Hematopoietic multipotent progenitor cell treated with erythropoietin and hydrocortisone succinate and interleukin-3 and kit ligand, for 17 days (in vitro differentiated cells): ENCODE measurements around the gene C19orf12.
"Not testable (repeated sequence)": the region's sequence is repeated elsewhere in the genome, so short reads cannot be mapped to it uniquely, and the experiment has no call there.

ENCODE experiments used
- DNase-seq: peaks from one replicate; pipeline ENCODE4 v3.0.0-alpha.2; 2015; ENCODE audit warnings: low spot score

Gene C19orf12

GRCh38 chr19:29731331-29731850 is 16.3 kb upstream of the C19orf12 start:
- DNase-seq = no peak

- no peak for DNase-seq
Observed at GRCh38 chr19:29727906-29728305, 12.8 kb upstream of the C19orf12 start.

DNA sequence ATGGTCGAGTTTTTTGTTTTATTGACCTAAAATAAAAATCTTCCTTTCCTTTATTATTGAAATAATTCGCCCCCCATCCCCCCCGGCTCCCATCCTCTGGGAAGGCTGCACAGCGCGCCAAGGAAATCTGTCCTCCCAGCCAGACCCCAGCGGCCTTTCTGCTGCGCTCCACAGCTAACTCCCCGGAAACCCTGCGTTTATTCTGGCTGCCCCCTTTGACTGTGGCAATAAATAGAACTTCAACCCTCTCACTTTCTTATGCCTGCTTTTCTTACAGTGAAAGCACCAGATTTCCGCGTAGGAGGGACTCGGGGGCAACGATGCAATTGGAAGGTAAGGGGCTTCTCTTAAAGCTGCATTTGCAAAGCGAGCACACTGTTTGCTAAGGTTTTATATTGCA is 9.7 kb upstream of the C19orf12 start:
- no peak for DNase-seq

DNA sequence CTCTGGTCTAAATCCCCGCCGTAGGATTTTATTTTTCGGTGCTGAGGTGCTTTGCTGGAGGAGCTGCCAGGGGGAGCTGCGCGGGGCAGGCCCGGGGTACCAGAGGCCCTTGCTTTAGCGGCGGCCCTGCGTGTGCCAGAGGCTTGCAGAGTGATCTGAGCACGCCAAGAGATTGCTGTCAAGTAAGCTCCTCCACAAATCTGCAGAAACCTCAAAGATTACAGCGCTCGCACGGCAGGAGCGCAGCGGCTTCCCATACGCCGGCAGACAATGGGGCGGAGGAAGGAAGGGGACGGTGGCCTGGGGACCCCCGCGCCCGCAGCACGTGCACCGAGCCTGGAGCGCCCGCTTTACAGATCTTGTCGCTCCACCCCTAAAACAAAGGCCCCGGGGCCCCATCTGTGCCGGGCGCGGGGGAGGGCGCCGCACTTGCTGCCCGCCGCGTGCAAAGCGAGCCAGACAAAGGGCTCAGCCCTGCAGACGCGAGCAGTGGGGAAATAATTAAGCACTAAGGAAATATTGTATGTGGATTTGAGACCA is 9.1 kb upstream of the C19orf12 start:
- DNase-seq = no peak

DNA sequence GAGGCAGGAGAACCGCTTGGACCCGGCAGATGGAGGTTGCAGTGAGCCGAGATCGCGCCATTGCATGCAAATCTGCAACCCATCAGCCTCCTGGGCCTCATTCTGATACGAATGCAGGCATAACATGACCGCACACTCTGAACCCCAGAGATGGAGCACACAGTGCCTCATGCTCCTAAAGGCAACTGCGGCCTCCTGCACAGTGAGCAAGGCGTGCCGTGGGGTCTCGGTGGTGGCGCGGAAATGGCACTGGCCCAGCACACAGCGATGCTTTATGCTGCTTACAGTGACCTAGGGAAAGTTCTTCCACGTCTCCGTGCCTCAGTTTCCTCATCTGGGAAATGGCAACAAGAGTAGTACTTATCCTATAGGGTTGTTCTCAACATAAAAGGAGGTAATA is 2.0 kb upstream of the C19orf12 start:
- DNase-seq = no peak

GRCh38 chr19:29715701-29716581 is 880 bp upstream of the C19orf12 start:
- DNase-seq = no peak

DNA sequence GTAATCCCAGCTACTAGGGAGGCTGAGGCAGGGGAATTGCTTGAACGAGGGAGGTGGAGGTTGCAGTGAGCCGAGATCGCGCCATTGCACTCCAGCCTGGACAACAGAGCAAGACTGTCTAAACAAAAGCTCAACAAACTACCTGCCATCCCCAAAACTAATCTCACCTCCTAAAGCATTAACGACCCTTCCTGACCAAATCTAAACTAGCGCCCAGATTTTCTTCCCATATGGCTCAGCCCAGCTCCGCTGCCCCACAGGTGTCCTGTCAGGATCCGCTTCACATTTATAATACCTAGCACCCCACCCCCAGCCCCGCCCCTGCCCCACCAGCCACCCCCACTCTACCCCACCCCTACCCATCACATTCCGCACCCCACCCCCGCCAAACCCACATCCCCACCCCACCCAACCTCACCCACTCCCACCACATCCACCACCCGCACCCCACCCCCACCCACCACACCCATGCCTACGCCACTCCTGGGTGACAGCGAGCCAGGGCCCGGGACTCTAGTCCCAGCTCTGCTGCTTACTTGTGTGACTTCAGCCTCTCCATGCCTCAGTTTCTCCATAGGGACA is 599 bp downstream of the C19orf12 start:
- DNase-seq = no peak

DNA sequence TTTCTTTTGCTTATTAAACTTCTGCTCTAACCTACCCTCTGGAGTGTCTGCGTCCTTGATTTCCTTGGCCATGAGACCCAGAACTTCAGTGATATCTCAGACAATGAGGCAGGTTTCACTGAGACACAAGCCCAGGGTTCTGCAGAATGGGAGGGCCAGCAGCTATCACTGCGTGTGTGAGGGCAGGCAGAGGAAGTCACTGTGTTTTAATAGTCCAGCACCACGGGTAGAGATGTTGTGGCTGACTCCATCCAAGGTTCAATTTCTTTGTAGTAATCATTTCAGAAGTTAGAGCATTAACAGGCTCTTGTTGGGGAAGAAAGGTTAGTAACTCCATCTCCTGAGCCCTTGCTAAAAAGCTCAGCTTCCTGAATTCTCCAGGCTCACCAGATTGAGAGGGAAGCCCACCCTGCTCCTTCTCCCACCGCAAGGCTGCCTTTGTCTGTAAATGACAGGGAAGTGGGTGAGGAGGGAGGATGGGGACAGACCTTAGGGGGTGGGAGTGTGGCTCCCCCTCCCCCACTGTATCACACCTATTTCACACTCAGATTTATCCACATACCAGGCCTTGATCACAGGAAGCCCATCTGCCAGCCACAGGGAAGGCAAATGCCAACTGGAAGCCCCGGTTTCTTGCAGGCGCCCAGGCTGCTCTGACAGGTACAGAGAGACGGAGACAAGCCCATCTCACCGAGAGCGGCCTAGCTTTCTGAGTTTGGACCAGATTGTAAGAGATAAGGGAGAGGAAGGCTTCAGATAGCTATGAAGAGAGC is 2.1 kb downstream of the C19orf12 start:
- no peak for DNase-seq

DNA sequence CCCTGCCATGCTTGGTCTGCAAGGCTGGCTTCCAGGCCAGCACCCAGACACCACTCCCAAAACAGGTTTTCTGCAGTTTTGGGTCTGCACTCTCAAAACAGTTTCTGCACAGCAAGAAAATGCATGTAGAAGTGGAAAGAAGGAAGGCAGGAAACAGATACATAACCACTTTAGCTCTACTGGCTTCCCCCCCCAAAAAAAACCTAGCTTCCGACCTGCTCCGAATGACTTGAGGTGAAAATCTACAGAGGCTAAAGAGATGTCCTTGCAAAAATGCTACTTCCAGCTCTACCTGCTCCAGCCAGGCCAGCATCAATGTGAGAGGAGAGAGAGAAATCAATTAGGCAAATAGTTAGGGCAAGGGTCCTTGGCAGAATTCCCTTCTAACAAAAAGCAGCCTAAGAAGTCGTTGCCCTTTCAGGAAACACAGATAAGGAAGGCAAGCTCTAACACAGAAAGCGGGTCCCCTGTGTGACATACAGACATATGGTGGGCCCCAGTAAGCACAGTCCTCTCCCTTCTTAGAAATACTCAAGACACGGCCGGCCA is 3.4 kb downstream of the C19orf12 start:
- DNase-seq = no peak

DNA sequence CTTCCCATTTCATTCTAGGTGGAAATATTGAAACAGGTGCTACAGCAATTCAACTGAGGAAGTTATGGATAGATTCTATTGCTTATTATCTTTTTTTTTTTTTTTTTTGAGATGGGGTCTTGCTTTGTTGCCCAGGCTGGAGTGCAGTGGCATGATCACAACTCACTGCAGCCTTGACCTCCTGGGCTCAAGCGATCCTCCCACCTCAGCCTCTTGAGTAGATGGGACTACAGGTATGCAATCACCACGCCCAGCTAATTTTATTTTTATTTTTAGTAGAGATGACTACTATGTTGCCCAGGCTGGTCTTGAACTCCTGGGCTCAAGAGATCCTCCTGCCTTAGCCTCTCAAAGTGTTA is 5.6 kb downstream of the C19orf12 start:
- not testable (repeated sequence) for DNase-seq

- no peak for DNase-seq
Observed at GRCh38 chr19:29708554-29709439, 6.3 kb downstream of the C19orf12 start.

DNA sequence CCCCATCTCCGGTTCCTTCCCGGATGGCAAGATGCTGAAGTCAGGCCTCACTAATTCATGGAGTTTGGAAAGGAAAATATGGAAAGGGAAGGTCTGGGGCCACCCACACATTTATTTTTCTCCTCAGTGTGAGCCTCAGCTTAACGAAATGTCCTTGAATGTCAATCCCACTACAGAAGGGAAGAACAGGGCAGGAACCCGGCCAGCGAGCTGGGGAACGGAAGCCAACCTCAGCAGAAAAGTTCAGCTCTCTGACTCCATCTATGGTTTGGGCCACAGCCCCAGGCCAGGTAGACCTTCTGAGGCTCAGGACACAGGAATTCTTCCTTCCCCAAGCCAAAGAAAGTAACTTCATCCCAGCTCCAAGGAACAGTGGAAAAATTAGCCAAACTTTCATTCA is 8.4 kb downstream of the C19orf12 start:
- DNase-seq = no peak

- no peak for DNase-seq
Observed at GRCh38 chr19:29705706-29706105, 9.4 kb downstream of the C19orf12 start.

- no peak for DNase-seq
Observed at GRCh38 chr19:29704562-29705558, 10.2 kb downstream of the C19orf12 start.

DNA sequence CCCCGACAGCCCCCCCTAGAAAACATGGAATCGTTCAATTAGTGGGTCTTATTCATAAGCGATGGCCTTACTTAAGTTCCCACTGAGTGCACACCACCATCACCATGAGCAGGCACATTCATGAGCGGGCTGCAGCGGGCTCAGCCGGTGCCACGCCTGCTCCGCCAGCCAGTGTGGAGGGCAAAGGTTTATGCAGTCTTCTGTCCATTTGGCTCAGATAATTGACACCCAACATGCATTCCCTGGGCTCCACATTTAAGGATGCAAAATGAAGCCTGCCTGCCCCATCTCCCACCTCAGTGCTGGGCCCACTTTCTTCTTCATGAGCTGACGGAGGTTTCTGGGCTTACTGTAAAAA is 12.1 kb downstream of the C19orf12 start:
- no peak for DNase-seq

GRCh38 chr19:29702161-29702962 is 12.7 kb downstream of the C19orf12 start:
- DNase-seq = no peak

- DNase-seq = no peak
Observed at GRCh38 chr19:29700498-29700897, 14.6 kb downstream of the C19orf12 start.

GRCh38 chr19:29699861-29700260 is 15.2 kb downstream of the C19orf12 start:
- DNase-seq = no peak
